ENCODE results near the gene TREX2. TPM values are rescaled to one million over a fixed set of nuclear protein-coding genes. Genes with fewer than 3 reads are reported as not detected.

The TREX2 gene
- total RNA-seq, 1 donor from 2014 or later = 9.6 TPM

DNA sequence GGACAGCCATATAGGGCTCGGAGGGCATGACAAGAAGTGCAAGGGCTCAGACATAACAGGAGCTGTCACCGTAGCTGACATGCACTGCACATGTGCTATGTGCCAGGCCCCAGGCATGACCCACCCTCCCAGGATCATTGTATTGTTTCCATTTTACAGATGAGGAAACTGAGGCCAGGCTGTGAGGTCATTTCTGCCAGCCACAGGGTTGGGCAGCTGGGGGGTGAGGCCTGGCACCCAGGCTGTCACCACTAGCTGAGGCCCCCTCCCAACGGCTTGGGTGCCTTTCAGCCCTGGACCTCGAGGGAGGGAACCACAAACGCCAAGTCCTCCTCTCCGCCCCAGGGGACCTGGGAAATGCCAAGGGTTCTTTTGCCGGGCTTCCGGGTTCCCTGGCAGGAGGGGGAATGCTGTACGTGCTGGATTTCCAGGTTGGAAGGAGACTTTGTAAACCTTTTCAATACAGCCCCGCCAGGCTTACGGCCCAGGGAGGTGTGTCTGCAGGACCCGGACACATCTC is 12.6 kb downstream of the TREX2 start:
- TF ChIP-seq POLR2AphosphoS5 (IDR thresholded peaks at IDR 0.05; ENCODE audit: insufficient read depth in 1 of 2, low read depth in 1 of 2) (no peak), POLR2A (IDR thresholded peaks at IDR 0.05) (no peak)
- TF ChIP-seq, protein P1, sequence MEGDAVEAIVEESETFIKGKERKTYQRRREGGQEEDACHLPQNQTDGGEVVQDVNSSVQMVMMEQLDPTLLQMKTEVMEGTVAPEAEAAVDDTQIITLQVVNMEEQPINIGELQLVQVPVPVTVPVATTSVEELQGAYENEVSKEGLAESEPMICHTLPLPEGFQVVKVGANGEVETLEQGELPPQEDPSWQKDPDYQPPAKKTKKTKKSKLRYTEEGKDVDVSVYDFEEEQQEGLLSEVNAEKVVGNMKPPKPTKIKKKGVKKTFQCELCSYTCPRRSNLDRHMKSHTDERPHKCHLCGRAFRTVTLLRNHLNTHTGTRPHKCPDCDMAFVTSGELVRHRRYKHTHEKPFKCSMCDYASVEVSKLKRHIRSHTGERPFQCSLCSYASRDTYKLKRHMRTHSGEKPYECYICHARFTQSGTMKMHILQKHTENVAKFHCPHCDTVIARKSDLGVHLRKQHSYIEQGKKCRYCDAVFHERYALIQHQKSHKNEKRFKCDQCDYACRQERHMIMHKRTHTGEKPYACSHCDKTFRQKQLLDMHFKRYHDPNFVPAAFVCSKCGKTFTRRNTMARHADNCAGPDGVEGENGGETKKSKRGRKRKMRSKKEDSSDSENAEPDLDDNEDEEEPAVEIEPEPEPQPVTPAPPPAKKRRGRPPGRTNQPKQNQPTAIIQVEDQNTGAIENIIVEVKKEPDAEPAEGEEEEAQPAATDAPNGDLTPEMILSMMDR (IDR thresholded peaks at IDR 0.05) = no peak
- H3K4me1 ChIP-seq = no peaks in the 10 kb centered on the region
- no peak for DNase-seq (ENCODE audit: extremely low spot score in 2 of 2)
- H3K9me3 ChIP-seq = peaks cover 6% of the 10 kb centered on the region
- no peaks in the 10 kb centered on the region for H3K27me3 ChIP-seq
- no peak overlapping the region for H3K4me3 ChIP-seq
- no peak overlapping the region for H3K27ac ChIP-seq
- H3K36me3 ChIP-seq = no peaks in the 10 kb centered on the region
- intact Hi-C loops (cut with DNase I) = no loop called here

DNA sequence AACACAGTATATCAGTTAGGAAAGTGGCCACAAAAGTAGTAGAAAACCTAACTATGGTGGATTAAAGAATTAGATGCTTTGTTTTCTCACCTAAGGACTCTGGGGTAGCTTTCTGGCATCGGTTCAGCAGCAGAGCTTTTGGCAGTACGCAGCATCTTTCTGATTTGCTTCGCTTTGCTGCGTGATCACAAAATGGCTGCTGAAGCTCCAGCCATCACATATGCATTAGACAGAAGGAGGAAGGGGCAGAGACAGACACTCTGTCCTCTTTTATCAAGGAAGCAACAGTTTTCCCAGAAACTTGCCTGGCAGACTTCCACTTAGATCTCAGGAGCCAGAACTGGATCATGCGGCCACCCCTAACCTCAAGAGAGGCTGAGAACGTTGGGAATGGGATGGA is 15.1 kb downstream of the TREX2 start:
- intact Hi-C loops (cut with DNase I) = no loop called here
- DNase-seq (ENCODE audit: extremely low spot score in 2 of 2) = no peak
- H3K36me3 ChIP-seq = no peaks in the 10 kb centered on the region
- no peaks in the 10 kb centered on the region for H3K27me3 ChIP-seq
- no peak overlapping the region for H3K27ac ChIP-seq
- TF ChIP-seq, protein P1 (IDR thresholded peaks at IDR 0.05) = no peak
- no peak for TF ChIP-seq POLR2AphosphoS5 (IDR thresholded peaks at IDR 0.05; ENCODE audit: insufficient read depth in 1 of 2, low read depth in 1 of 2)
- no peak for TF ChIP-seq POLR2A (IDR thresholded peaks at IDR 0.05)
- H3K9me3 ChIP-seq = peaks cover 6% of the 10 kb centered on the region
- H3K4me3 ChIP-seq = no peak overlapping the region
- H3K4me1 ChIP-seq = no peaks in the 10 kb centered on the region

DNA sequence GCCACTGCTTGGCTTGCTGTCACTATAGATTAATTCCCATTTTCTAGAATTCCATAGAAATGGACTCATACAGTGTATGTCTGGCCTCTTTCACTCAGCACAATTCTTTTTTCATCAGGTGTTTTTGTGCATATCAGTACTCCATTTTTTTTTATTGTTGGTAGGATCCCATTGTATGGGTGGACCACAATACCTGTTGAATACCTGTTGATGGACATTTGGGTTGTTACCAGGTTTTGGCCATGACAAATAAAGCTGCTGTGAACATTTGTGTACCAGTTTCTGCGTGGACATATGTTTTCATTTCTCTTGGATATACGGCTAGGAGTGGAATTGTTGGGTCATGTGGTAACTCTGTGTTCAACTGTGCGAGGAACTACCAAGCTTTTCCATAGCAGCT is 19.7 kb downstream of the TREX2 start:
- no peak overlapping the region for H3K4me3 ChIP-seq
- peaks cover 6% of the 10 kb centered on the region for H3K9me3 ChIP-seq
- H3K36me3 ChIP-seq = no peaks in the 10 kb centered on the region
- TF ChIP-seq POLR2AphosphoS5 (IDR thresholded peaks at IDR 0.05; ENCODE audit: insufficient read depth in 1 of 2, low read depth in 1 of 2) (no peak), POLR2A (IDR thresholded peaks at IDR 0.05) (no peak)
- TF ChIP-seq, protein P1 (IDR thresholded peaks at IDR 0.05) = no peak
- DNase-seq (ENCODE audit: extremely low spot score in 2 of 2) = no peak
- H3K27ac ChIP-seq = no peak overlapping the region
- no peaks in the 10 kb centered on the region for H3K4me1 ChIP-seq
- intact Hi-C loops (cut with DNase I) = no loop called here
- H3K27me3 ChIP-seq = no peaks in the 10 kb centered on the region

DNA sequence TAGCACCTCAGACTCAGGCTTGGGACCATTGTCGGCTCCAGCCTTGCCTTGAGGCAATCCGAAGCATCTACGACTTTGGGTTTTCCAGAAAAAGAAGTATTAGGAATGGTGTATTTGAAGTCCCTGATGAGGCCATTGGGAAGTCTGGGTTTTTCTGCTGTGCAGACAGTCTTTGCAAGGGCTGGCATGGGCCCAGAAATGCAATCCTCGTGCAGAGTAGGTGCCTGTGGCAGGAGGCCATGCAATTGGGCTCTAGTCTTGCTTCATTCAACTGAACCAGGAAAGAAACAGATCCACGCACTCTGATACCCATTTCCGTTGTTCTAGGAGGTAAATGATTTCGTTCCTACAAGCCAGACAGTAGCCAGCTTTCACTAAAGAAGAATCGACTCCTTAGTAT is 22.2 kb downstream of the TREX2 start:
- H3K27ac ChIP-seq = no peak overlapping the region
- H3K4me3 ChIP-seq = no peak overlapping the region
- H3K27me3 ChIP-seq = no peaks in the 10 kb centered on the region
- H3K9me3 ChIP-seq = no peaks in the 10 kb centered on the region
- intact Hi-C loops (cut with DNase I) = no loop called here
- H3K4me1 ChIP-seq = no peaks in the 10 kb centered on the region
- no peak for DNase-seq (ENCODE audit: extremely low spot score in 2 of 2)
- no peaks in the 10 kb centered on the region for H3K36me3 ChIP-seq
- TF ChIP-seq, protein P1 (IDR thresholded peaks at IDR 0.05) = no peak
- no peak for TF ChIP-seq POLR2AphosphoS5 (IDR thresholded peaks at IDR 0.05; ENCODE audit: insufficient read depth in 1 of 2, low read depth in 1 of 2)
- TF ChIP-seq POLR2A (IDR thresholded peaks at IDR 0.05) = no peak

DNA sequence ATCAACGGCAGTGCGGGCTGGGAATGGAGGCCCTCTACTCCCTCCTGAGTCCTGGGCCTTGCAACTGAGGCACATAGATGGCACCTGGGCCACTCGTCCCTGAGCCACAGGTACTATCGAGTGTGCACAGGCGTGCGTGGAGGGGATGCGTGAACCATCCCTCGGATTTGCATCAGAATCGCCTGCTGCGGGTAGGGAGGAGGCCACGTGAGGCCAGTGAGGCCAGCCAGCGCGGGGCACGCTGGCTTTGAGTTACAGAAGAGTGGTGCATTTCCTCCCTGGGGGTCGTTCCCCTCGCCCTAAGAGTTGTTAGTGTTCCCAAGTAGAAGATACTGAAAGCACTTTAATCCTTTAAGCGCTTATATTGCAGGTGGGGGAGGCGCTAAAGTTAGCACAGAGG is 24.0 kb downstream of the TREX2 start:
- Histone ChIP-seq H3K9me3 (no peaks in the 10 kb centered on the region), H3K36me3 (no peaks in the 10 kb centered on the region), H3K27ac (no peak overlapping the region), H3K4me3 (no peak overlapping the region), H3K4me1 (no peaks in the 10 kb centered on the region), H3K27me3 (no peaks in the 10 kb centered on the region)
- TF ChIP-seq, protein P1 (IDR thresholded peaks at IDR 0.05) = no peak
- TF ChIP-seq POLR2A (IDR thresholded peaks at IDR 0.05) (no peak), POLR2AphosphoS5 (IDR thresholded peaks at IDR 0.05; ENCODE audit: insufficient read depth in 1 of 2, low read depth in 1 of 2) (no peak)
- intact Hi-C loops (cut with DNase I) = no loop called here
- DNase-seq (ENCODE audit: extremely low spot score in 2 of 2) = no peak

Measured in vagina (tissue), 2 donors.